NCI-H2107 treated with DMSO at 0.1 percent for 48 hours (cell line): ENCODE measurements around the gene TMPRSS3.

Experiments
- DNase-seq: peaks from one replicate; lab custom pipeline; 2025; ENCODE audit not compliant: unreplicated experiment; lab: John Stamatoyannopoulos, UW

The TMPRSS3 gene

GRCh38 chr21:42338729-42339715 lies 56.8 kb downstream of the TMPRSS3 start:
- no peak for DNase-seq

DNA sequence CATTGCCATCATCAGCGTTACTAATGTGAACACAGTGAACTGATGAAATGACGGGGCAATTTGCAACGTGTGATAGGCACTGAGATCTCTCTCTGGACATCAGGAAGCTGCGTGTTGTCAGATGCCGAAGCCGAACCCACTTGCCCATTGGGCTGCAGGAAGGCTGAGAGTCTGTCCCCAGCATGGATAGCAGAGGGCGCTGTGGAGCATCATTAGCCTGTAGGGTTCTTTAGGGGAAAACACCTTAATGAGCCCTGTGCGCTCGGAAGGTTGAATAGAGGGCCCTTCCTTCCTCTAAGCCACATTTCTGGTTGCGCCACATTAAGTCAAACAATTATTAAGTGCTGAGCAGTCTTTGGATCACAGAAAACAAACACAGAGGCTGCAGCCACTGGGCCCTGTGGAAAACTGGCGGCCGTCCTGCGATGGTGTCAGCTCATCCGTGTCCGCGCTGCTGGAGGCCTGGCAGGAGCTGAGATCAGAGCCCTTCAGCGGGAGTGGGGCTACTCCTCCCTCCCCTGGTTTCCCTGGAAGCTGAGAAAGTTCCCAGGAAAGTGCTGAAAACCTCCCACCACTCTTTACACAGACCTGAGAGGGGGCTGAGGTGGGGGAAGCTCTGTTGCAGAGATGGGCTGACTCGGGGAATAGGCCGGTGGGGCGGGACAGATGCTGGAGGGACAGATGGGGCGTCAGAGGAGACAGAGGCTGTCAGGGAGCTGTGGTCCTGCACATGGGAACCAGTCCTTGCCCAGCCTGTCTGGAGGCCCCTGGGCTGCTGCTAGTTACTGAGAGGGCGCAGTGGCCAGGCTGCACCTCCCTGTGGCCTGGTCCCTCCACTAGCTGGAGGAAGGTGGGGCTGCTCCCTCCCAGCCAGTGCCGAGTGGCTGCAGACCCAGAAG lies 57.8 kb downstream of the TMPRSS3 start:
- peak; percentile 96 for DNase-seq

DNA sequence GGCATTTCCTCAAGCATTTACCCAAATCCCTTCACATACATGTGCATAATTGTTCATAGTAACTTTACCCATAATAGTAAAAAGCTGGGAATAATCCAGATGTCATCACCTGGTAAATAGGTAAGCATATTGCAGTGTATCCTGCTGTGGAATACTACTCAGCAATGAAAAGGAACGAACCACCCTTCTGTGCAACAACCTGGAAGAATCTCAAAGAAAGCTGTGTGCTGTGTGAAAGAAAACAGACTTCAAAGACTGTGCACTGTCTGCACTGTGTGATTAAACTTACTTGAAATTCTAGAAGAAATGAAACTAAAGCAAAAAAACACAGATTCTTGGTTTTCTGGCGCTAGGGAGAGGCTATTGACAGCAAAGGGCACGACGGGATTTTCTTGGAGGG lies 58.6 kb downstream of the TMPRSS3 start:
- no peak for DNase-seq

- DNase-seq: peak; percentile 100
Measured at GRCh38 chr21:42336054-42336453, 59.8 kb downstream of the TMPRSS3 start.

DNA sequence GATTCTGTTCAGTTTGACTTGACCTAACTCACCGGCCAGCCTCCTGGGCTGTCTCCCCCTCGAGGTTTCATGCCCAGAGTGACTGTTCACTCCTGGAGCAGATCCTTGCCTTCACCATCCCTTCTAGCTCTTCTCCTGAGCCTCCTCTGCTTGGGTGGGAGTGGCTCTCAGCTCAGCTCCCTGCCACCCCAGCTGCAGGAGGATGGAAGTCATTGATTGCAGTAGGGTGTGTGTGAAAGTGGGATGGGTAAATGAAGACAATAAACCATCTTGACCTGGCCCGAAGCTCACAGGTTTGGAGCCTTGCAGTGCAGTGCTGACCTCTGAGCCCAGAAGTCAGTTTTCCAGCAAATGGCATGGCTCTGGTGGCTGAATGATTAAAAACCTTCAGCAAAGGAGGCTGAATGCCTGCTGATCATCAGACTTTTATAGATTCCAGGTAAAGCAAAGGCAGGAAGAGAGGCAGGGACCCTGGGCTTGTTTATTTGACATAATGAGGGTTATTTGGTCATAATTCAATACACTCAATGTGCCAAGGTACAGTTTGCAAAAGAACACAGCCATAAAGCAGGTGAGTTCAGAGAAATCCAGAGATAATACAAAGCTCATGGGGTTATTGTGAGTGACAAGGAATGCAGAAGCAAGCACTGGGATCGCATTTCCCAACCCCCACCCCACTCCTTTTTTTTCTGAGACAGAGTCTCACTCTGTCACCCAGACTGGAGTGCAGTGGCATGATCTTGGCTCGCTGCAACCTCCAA lies 63.1 kb downstream of the TMPRSS3 start:
- no peak for DNase-seq

DNA sequence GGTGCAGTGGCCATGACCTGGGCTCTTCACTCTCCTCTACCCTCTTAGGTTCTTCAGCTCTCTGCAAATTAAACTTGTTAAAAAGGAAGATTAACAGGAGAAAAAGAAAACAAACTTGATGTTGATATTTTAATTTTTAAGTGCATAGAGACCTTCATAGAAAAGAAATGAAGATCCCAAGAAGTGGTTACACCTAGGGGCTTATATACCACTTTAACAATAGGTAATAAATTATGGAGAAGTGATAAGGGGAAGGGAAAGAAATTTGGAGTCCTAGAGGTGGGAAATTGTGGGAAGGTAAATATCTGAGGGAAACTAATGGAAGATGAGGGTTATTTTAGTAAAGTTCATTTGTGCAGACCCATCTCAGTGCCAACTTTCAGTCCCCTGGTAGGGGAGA lies 64.2 kb downstream of the TMPRSS3 start:
- no peak for DNase-seq

- DNase-seq: no peak
Measured at GRCh38 chr21:42330380-42331371, 65.2 kb downstream of the TMPRSS3 start.

- no peak for DNase-seq
Measured at GRCh38 chr21:42324896-42325295, 71.0 kb downstream of the TMPRSS3 start.
